HG03432 (cell line): Measurements from ENCODE around the gene ZNF723.
"Not testable (repeated sequence)": the region's sequence is repeated elsewhere in the genome, so short reads cannot be mapped to it uniquely, and the experiment has no call there.

ENCODE experiments used
- ATAC-seq: cut with Tn5 transposase; IDR thresholded peaks from one replicate; pipeline ENCODE4 v1.9.1; 2021; ENCODE audit warnings: mild to moderate bottlenecking, moderate library complexity; ENCODE audit not compliant: unreplicated experiment

ZNF723 gene

DNA sequence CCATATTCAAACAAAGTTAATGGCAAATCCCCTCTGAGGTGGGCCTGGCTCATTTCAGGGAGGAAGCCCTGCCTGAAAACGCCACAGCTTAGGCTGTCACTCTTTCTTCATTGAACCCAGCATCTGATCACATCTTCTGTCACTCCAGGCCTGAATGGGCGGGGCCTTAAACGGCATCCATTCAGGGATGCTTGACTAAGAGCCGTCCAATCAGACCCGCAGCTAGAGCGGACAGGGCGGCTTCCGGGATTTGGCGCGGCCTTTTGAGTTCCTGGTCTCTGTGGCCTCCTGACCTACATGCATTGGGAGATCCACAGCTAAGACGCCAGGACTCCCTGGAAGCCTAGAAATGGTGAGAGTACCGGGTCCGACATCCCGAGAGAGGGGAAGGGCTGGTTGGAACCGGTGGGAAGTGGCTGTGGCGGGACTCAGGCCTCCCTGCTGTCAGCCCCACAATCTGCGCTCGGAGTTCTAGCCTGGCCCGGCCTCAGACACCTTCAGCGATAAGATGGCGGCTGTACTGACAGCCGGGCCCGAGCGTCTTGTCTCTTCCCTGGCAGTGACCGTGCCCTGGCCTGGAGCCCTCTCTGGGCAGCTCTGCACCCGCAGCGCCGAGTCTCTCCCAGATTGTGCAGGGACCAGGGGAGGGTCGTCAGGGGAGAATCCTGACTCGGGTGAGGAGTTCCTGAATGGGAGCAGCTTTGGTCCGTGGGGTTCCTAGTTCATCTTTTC is at the start of gene ZNF723:
ZNF723 (plus strand) TSS at position 261 of the 732 bp plus-strand sequence; CDS start at position 350, 89 bp downstream.
- no peak for ATAC-seq

DNA sequence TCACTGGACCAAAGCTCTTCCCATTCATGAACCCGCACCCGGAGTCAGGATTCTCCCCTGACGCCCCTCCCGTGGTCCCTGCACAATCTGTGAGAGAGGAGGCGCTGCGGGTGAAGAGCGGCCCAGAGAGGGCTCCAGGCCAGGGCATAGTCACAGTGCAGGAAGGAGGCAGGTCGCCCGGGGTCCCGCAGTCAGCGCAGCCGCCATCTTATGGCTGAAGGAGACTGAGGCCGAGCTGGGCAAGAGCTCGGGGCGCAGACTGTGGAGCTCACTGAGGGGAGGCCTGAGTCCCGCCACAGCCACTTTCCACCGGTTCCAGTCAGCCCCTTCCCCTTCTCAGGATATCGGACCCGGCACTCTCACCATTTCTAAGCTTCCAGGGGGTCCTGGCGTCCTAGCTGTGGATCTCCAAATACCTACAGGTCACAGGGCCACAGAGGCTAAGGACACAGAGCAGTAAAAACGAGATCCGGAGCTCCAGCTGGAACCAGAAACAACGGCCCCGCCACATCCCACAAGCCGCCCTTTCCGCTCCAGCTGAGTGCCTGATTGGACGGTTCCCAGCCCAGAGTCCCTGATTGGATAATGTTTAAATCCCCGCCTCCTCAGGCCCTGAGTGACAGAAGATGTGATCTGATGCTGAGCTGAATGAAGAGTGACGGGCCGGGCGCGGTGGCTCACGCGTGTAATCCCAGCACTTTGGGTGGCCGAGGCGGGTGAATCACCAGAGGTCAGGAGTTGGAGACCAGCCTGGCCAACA is 48.3 kb upstream of the ZNF723 start, which contains the start of gene ZNF99:
ZNF99 (minus strand) TSS at position 501 of the 760 bp plus-strand sequence; CDS start at position 366, 135 bp downstream.
- ATAC-seq: no peak

DNA sequence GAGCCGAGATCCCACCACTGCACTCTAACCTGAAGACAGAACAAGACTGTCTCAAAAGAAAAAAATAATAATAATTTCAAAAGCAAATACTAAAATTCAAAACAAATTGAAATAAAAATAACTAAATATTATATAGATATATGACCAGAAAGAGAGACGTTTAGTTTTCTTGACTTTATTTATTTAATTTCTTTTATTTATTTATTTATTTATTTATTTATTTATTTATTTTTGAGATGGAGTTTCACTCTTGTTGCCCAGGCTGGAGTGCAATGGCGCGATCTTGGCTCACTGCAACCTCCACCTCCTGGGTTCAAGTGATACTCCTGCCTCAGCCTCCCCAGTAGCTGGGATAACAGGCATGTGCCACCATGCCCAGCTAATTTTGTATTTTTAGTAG is 39.2 kb upstream of the ZNF723 start:
- ATAC-seq: not testable (repeated sequence)

DNA sequence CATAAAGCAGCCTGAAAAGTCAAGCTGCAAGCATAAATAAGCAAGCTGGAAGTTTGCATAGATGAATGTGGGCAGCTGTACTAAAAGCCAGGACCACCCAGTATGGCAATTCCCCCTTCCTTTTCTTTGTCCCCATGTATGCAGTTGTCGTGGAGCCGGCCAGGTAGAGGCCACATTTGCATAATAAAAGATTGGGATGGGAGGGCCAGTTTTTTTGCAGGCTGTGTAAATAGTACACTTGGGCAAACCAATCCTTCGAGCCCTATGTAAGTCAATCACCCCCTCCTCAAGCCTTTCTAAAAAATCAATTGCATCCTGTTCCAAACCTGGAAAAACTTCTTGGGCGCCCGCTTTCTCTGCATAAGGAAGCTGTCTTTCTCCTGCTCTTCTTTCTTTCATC is 35.1 kb upstream of the ZNF723 start:
- ATAC-seq: no peak

DNA sequence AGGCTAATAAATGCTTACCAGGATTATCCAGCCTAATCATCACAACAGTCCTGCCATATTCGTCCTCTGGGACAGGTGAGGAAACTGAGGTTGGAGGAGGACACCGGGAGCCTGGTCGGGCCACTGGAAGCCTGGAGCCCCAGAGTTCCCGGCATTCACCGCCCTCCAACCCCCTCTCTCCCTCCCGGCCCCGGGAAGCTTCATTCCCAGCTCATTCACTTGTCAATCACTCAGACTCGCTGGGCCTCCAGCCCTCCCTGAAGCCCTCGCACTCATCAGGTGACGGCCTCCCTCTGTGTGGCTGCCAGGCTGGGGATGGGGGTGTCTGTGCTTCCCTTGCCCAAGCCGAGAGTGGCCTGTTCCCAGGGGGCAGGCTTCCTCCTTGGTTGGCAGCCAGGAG is 25.7 kb upstream of the ZNF723 start:
- ATAC-seq: no peak

DNA sequence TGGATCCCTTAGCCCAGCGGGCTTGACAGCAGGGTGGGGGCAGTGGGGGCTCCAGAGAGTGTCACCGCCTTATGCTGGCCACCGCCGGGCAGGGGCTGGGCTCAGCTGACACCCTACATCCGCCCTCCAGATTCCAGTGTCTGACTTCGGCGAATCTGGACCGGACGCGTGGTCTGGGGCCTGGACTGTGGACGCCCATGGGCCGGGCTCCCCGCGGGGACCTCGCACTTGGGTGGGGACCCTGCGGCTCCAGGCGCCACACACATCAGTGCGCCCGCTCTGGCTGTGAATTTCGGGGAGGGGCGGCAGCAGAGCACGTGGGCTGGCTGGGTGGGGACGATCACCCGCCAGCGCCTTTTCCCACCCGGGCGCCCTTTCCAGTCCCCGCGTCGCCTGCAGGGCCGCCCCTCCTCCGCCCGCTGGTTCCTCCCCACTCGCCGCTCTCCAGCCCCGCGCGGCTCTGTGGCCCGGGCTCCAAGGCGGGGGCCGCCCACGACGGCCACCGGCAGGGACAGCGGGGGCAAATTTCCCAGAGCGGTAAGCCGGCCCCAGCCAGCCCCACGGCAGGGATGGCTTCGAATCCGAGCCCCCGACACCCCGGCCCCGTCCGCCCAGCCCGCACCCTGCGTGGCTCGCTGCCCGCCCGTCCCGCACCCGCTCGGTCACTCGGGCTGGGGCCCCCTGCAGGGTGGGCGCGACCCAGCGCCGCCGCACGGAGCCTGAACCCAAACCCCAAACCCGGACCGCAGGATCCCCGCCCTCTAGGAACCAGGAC is 24.8 kb upstream of the ZNF723 start:
- no peak for ATAC-seq

DNA sequence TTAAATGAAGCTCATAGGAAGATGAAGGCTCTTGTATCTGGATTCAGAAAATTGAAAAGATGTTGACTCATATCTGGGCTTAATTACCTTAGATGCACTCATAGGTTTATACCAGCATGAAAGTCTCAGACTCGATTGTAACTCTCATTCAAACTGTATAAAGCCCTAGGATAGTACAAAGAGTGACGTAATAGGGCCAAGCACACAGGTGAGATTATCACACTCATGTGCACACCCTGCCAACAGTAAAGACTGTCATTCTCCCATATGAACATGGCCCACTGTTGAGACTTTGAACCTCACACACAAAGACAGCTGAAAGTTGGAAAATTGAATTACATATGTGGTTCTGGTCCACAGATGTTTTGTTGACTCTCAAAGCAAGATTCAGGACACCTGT is 18.0 kb upstream of the ZNF723 start:
- ATAC-seq: no peak

DNA sequence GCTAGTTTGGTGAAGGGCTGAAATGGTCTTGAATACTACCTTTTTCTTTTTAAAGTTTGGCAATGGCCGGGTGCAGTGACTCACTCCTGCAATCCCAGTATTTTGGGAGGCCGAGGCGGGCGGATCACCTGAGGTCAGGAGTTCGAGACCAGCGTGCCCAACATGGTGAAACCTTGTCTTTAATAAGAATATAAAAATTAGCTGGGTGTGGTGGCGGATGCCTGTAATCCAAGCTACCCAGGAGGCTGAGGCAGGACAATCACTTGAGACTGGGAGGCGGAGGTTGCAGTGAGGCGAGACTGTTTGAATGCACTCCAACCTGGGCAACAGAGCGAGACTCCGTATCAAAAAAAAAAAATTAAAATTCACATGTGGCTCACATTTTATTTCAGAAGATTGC is 880 bp upstream of the ZNF723 start:
- no peak for ATAC-seq

DNA sequence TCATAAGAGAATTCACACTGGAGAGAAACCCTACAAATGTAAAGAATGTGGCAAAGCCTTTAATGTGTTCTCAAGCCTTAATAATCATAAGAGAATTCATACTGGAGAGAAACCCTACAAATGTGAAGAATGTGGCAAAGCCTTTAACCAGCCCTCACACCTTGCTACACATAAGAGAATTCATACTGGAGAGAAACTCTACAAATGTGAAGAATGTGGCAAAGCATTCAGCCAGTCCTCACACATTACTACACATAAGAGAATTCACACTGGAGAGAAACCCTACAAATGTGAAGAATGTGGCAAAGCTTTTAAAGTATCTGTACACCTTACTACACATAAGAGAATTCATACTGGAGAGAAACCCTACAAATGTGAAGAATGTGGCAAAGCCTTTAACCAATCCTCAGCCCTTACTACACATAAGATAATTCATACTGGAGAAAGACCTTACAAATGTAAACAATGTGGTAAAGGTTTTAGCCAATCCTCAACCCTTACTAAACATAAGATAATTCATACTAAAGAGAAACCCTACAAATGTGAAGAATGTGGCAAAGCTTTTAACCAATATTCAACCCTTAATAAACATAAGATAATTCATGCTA is 25.7 kb downstream of the ZNF723 start:
- ATAC-seq: not testable (repeated sequence)

DNA sequence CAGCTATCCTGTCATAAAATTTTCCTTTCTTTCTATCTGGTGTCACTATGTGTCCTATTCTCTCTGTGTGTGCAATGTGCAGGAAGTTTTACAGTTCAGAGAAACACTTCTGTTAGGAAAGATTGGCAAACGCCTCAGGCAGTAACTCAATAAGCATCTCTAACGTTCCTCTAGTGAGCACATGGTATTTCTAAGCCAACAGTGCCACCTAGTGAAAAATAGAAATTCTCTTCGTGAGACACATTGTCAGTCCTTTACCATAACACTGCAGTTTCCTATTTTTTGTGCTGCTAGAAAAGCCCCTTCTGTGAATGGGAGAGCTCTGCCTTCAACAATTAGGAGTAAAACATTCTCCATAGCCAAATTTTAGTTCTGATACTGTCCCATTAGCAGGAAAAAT is 50.7 kb downstream of the ZNF723 start:
- no peak for ATAC-seq

DNA sequence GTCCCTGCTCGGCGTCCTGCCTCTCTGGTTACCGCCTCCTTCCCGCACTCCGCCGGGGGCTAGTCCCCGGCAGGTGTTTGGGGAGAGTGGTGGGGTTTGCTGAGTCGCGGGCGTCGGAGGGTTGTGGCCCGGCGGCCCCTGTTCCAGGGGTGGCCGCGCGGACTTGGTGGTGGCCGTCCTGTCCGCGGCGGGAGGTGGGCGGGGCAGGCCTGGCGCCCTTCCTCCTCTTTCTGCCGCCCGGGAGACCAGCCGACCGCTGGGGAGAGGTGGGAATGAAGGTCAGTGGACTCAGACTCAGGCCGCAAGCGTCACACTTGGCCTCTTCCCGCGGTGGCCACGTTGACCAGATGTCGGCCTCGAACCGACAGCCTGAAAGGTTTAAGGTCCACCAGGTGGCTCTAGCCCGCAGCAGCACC is 61.8 kb downstream of the ZNF723 start:
- ATAC-seq: no peak

DNA sequence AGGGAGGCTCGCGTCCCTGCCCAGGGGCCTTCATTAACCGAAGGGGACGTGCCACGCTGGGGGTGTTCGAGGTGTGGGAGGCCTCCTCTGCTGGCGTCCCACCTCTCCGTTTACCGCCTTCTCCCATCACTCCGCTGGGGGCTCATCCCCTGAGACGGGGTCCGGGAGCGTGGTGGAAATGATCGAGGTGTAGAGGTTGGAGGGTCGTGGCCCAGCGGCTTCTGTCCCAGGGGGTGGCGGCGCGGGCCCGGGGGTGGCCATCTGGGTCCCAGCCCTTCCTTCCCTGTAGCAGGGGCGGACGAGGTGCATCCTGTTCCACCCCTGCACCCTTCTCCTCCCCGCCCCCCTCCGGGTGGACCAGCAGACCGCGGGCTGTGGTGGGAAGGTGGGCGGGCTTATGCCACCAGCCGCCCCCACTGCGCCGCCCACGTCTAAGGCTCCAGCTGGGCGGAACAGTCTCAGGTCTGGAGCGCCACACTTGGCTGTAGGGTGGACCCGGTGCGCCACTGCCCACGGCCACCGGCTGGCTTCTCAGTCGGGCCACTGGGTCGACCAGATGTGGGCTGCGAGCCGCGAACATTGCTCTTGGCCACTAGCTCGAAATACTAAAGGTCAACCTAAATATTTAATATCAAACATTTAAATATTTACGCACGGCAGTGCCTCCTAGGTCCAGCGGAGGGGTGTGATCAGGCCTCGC is 69.5 kb downstream of the ZNF723 start:
- no peak for ATAC-seq
